Lower lobe of right lung (tissue), 2 donors: ENCODE measurements around the gene CRIP2. TPM values are rescaled to one million over a fixed set of nuclear protein-coding genes. Genes with fewer than 3 reads are reported as not detected.

ENCODE experiments used
- ATAC-seq, 2 donors: fragments of 200-7000 bp; cut with Tn5 transposase; one replicate each; pipeline ENCODE4 v1.9.1; 2020 to 2022; ENCODE audit warnings: mild to moderate bottlenecking in 2 of 2, moderate library complexity in 2 of 2
- DNase-seq: peaks from one replicate; pipeline ENCODE4 v3.0.0-alpha.2; 2020
- H3K27ac ChIP-seq: fragments of 200-600 bp; one replicate; pipeline ENCODE4 v1.8.0; 2022
- H3K27me3 ChIP-seq: fragments of 200-600 bp; one replicate; pipeline ENCODE4 v1.8.0; 2022; ENCODE audit warnings: low read depth
- H3K36me3 ChIP-seq: fragments of 200-600 bp; one replicate; pipeline ENCODE4 v1.8.0; 2022; ENCODE audit warnings: mild to moderate bottlenecking
- H3K4me1 ChIP-seq: fragments of 200-600 bp; one replicate; pipeline ENCODE4 v1.8.0; 2022
- H3K4me3 ChIP-seq: fragments of 200-600 bp; one replicate; pipeline ENCODE4 v1.8.0; 2022; ENCODE audit warnings: mild to moderate bottlenecking
- H3K9me3 ChIP-seq: fragments of 200-600 bp; one replicate; pipeline ENCODE4 v1.8.0; 2022
- CTCF ChIP-seq: fragments of 200-600 bp; IDR thresholded peaks from one replicate; pipeline ENCODE4 v1.8.0; 2022; ENCODE audit warnings: antibody characterized with exemption, mild to moderate bottlenecking
- intact Hi-C: fragments of 100-400 bp; cut with DNase I; formaldehyde crosslinking; loops from one replicate; pipeline ENCODE4 v1.11.0; 2022
- total RNA-seq: library from RNA; stranded (reverse); fragmentation: NEBNext Ultra II Directional; extraction: Animal tissue kit (Norgen Biotek cat#: 25700); gene quantifications from one replicate; pipeline ENCODE4 v1.2.1, GENCODE V29; 2021
- donor health status: DM: no; HTN: yes; CAD: no; lungs with severe emphysema.

The CRIP2 gene
- total RNA-seq, 1 donor from 2014 or later: 143 TPM

DNA sequence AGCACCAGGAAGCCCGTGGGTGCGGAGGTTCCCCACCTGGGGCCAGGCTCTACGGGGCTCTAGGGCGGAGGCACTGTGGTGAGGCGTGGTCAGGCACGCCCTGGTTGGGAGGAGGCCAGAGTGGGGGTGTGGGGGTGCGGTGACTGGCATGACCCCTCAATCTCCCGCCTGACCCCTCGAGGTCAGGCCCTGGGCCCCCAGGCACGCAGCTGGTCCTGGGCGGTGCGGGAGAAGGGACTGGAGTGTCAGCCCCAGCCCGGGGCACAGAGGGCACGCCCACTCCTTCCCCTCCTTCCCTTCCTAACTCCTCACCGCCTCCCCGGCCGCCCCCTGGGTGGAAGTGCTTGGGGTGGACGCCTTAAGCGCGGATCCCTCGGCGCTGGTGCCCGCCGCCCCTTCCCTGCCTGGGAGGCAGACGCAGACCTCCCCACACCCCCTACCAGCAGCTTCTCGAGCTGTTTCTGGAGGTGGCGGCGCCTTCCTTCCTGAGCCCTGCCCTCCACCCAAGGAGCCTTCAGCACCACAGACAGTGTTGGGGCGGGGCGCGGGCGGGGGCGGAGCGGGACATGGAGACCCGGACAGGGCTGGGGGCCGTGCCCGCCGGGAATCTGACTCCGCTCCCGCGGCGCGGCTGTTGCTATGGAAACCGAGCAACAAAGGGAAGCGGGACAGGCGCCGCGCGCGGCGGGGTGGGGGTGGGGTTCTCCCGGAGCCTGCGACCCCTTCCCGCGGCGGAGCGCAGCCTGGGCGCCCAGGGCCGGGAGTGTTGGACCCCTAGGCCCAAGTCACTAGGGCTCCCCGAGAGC is 741 bp upstream of the CRIP2 start:
- peaks cover 69% of the 10 kb centered on the region for H3K4me1 ChIP-seq
- peak overlapping the region; percentile 63 for H3K4me3 ChIP-seq
- TF ChIP-seq CTCF: no peak
- peaks cover 21% of the 10 kb centered on the region for H3K36me3 ChIP-seq
- H3K9me3 ChIP-seq: no peaks in the 10 kb centered on the region
- peak overlapping the region; percentile 87 for H3K27ac ChIP-seq
- intact Hi-C loops: no loop called here
- peaks cover 7% of the 10 kb centered on the region for H3K27me3 ChIP-seq
- DNase-seq (peak; percentile 94), ATAC-seq (peak; percentile 76 to 78)

- Histone ChIP-seq H3K9me3 (no peaks in the 10 kb centered on the region), H3K27me3 (peaks cover 7% of the 10 kb centered on the region), H3K4me1 (peaks cover 72% of the 10 kb centered on the region), H3K27ac (peak overlapping the region; percentile 96), H3K4me3 (peak overlapping the region; percentile 77), H3K36me3 (peaks cover 20% of the 10 kb centered on the region)
- no peak for TF ChIP-seq CTCF
- intact Hi-C loops: no loop called here
- DNase-seq (no peak), ATAC-seq (peak; percentile 1 to 3)
Measured at GRCh38 chr14:105475269-105476096, 862 bp downstream of the CRIP2 start.

DNA sequence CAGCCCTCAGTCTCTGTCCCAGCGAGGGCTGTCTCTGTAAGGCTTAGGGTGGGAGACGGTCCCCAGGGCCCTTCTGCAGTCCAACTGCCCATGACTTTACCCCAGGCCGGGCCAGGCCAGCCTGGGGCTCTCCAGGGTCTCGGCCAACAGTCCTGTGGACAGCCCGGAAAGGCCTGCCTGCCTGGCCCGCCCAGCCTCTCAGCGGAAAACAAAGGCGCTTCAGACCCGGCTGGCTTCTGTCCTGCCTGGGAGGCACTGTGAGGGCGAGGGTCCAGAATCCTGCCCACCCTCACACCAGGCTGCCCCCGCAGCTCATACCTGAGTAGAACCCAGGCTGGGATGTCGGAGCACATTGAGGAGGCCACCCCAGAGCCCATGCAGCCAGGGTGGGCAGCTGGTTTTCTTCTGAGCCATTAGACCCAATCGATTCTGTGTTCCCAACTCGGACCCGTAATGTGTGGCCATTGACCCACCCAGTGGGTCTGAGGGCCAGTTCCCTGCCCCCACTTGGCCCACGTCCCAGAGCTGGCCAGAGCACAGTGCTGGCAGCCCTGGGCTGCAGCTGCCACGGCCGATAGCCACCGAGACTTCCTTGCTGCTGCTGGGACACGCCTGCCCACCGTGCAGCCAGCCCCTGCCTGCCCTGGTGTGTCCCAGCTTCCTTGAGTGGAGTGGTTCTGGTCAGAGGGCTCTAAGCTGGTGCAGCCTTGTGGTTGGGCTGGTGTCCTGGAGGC is 1.6 kb downstream of the CRIP2 start:
- TF ChIP-seq CTCF: no peak
- H3K27ac ChIP-seq: peak overlapping the region; percentile 96

DNA sequence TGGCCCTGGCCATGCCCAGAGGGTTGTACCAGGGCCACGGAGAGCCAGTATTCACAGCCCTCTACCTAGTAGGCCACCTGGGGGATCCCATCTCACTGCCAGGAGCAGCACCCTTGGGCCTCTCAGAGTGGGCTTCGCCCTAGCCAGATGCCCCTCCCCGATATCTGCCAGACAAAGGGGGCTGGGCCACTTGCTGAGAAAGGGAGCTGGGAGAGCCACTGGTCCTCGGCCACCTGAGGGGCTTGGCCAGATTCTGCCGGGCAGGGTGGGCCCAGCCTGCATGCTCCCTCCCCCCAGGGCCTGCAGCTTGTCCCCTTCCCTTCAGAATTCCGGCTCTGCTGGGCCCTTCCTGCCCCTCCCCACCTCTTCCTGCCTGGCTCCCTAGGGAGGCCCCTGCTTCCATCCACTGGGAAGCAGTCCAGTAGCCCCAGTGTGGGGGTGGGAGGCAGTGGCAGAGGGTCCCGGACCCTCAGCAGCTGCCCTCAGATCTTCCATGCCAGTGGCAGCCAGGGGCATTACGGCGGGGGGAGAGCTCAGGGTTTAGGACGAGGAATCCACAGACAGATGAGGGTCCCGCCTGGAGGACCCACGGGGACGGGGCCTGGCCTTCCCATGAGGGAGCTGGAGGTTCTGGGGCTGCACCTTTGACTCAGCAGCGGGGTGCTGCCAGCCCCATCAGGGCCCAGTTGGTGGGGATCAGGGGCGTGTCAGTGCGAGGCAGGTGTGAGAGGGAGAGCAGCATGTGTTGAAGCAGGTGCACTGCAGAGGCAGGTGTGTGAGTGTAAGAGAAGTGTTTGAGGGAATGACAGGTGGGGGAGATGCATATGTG is 2.4 kb downstream of the CRIP2 start:
- intact Hi-C loops: no loop called here
- ATAC-seq: no peak
- H3K4me3 ChIP-seq: peak overlapping the region; percentile 77
- peaks cover 7% of the 10 kb centered on the region for H3K27me3 ChIP-seq
- peaks cover 72% of the 10 kb centered on the region for H3K4me1 ChIP-seq
- TF ChIP-seq CTCF: no peak
- H3K36me3 ChIP-seq: peaks cover 14% of the 10 kb centered on the region
- DNase-seq: no peak
- H3K27ac ChIP-seq: peak overlapping the region; percentile 96
- H3K9me3 ChIP-seq: no peaks in the 10 kb centered on the region

More for the DNA sequence above, 1.6 kb downstream of the CRIP2 start:
- Histone ChIP-seq H3K36me3 (peaks cover 14% of the 10 kb centered on the region), H3K4me1 (peaks cover 72% of the 10 kb centered on the region), H3K4me3 (peak overlapping the region; percentile 77), H3K9me3 (no peaks in the 10 kb centered on the region), H3K27me3 (peaks cover 7% of the 10 kb centered on the region)
- peak; percentile 1 to 24 for ATAC-seq
- intact Hi-C loops: no loop called here
- peak; percentile 72 for DNase-seq
